GM19193 (cell line): Measurements from ENCODE around the gene LPAR5.

ENCODE experiments used
- POLR2A ChIP-seq: IDR thresholded peaks from 4 replicates; pipeline ENCODE4 v1.6.1; 2011; ENCODE audit not compliant: insufficient read depth, insufficient read length; ENCODE audit errors: extremely low read depth

Gene LPAR5

GRCh38 chr12:6646276-6647082, 10.7 kb upstream of the LPAR5 start:
- no peak for TF ChIP-seq POLR2A

- TF ChIP-seq POLR2A, result no peak
Measured at GRCh38 chr12:6644903-6645302, 9.1 kb upstream of the LPAR5 start.

GRCh38 chr12:6644257-6644596, 8.5 kb upstream of the LPAR5 start:
- peak; percentile 41 for TF ChIP-seq POLR2A

- TF ChIP-seq POLR2A, result peak; percentile 25
Measured at GRCh38 chr12:6643569-6644256, 8.0 kb upstream of the LPAR5 start.

GRCh38 chr12:6641131-6641530, 5.4 kb upstream of the LPAR5 start:
- no peak for TF ChIP-seq POLR2A

GRCh38 chr12:6640497-6640896, 4.7 kb upstream of the LPAR5 start:
- TF ChIP-seq POLR2A, result no peak

- no peak for TF ChIP-seq POLR2A
Measured at GRCh38 chr12:6639151-6639801, 3.5 kb upstream of the LPAR5 start.

- no peak for TF ChIP-seq POLR2A
Measured at GRCh38 chr12:6638305-6638704, 2.5 kb upstream of the LPAR5 start.

- no peak for TF ChIP-seq POLR2A
Measured at GRCh38 chr12:6635375-6635855, 344 bp downstream of the LPAR5 start.

- peak; percentile 78 for TF ChIP-seq POLR2A
Measured at GRCh38 chr12:6632026-6632983, 3.5 kb downstream of the LPAR5 start.

GRCh38 chr12:6631549-6631961, 4.2 kb downstream of the LPAR5 start:
- peak; percentile 40 for TF ChIP-seq POLR2A

GRCh38 chr12:6630736-6631135, 5.0 kb downstream of the LPAR5 start:
- no peak for TF ChIP-seq POLR2A

GRCh38 chr12:6627616-6628015, 8.1 kb downstream of the LPAR5 start:
- no peak for TF ChIP-seq POLR2A

GRCh38 chr12:6626654-6627283, 9.0 kb downstream of the LPAR5 start:
- TF ChIP-seq POLR2A, result no peak
